HG03045 (cell line): Measurements from ENCODE around the gene C22orf31.
"Not testable (repeated sequence)": the region's sequence is repeated elsewhere in the genome, so short reads cannot be mapped to it uniquely, and the experiment has no call there.

Experiments
- ATAC-seq: cut with Tn5 transposase; IDR thresholded peaks from one replicate; pipeline ENCODE4 v1.9.1; 2021; ENCODE audit warnings: mild to moderate bottlenecking, moderate library complexity; ENCODE audit not compliant: unreplicated experiment

The C22orf31 gene

GRCh38 chr22:29061773-29062172 is at the start of gene C22orf31:
TSS of gene C22orf31 (minus strand) at chr22:29061831. CDS start at chr22:29061792, 39 bp downstream.
- ATAC-seq = no peak

GRCh38 chr22:29110946-29111345 is 49.3 kb upstream of the C22orf31 start:
- no peak for ATAC-seq

GRCh38 chr22:29109822-29110221 is 48.2 kb upstream of the C22orf31 start:
- ATAC-seq = no peak

- no peak for ATAC-seq
Measured at GRCh38 chr22:29108137-29108536, 46.5 kb upstream of the C22orf31 start.

GRCh38 chr22:29106839-29107238 is 45.2 kb upstream of the C22orf31 start:
- no peak for ATAC-seq

- ATAC-seq = no peak
Measured at GRCh38 chr22:29105468-29105867, 43.8 kb upstream of the C22orf31 start.

GRCh38 chr22:29103121-29103520 is 41.5 kb upstream of the C22orf31 start:
- ATAC-seq = no peak

- ATAC-seq = no peak
Measured at GRCh38 chr22:29102300-29102699, 40.7 kb upstream of the C22orf31 start.

GRCh38 chr22:29098296-29098695 is 36.7 kb upstream of the C22orf31 start:
- ATAC-seq = no peak

- ATAC-seq = no peak
Measured at GRCh38 chr22:29096736-29097669, 35.4 kb upstream of the C22orf31 start.

GRCh38 chr22:29095459-29095858 is 33.8 kb upstream of the C22orf31 start:
- no peak for ATAC-seq

- ATAC-seq = no peak
Measured at GRCh38 chr22:29093501-29094300, 32.1 kb upstream of the C22orf31 start.

GRCh38 chr22:29093030-29093429 is 31.4 kb upstream of the C22orf31 start:
- no peak for ATAC-seq

GRCh38 chr22:29092243-29092642 is 30.6 kb upstream of the C22orf31 start:
- no peak for ATAC-seq

- ATAC-seq = no peak
Measured at GRCh38 chr22:29090039-29090438, 28.4 kb upstream of the C22orf31 start.

GRCh38 chr22:29089507-29089906 is 27.9 kb upstream of the C22orf31 start:
- ATAC-seq = no peak

GRCh38 chr22:29088809-29089208 is 27.2 kb upstream of the C22orf31 start:
- ATAC-seq = no peak

GRCh38 chr22:29087012-29087411 is 25.4 kb upstream of the C22orf31 start:
- no peak for ATAC-seq

- ATAC-seq = no peak
Measured at GRCh38 chr22:29083933-29084591, 22.4 kb upstream of the C22orf31 start.

- ATAC-seq = not testable (repeated sequence)
Measured at GRCh38 chr22:29083576-29083932, 21.9 kb upstream of the C22orf31 start.

GRCh38 chr22:29082826-29083545 is 21.4 kb upstream of the C22orf31 start:
- ATAC-seq = no peak
